HG03521 (cell line): ENCODE data around the gene SLC35G6.

ENCODE experiments used
- ATAC-seq: cut with Tn5 transposase; IDR thresholded peaks from one replicate; pipeline ENCODE4 v1.9.1; 2021; ENCODE audit warnings: mild to moderate bottlenecking, moderate library complexity; ENCODE audit not compliant: unreplicated experiment

SLC35G6 gene

GRCh38 chr17:7499161-7499560 lies 17.9 kb downstream of the SLC35G6 start:
- no peak for ATAC-seq

GRCh38 chr17:7501729-7502128 lies 20.5 kb downstream of the SLC35G6 start:
- no peak for ATAC-seq

- ATAC-seq = no peak
These were observed 21.1 kb downstream of the SLC35G6 start for GRCh38 chr17:7502171-7502847.

- ATAC-seq = no peak
These were observed 21.7 kb downstream of the SLC35G6 start for GRCh38 chr17:7502987-7503386.

GRCh38 chr17:7503521-7503920 lies 22.3 kb downstream of the SLC35G6 start:
- no peak for ATAC-seq

GRCh38 chr17:7508145-7508544 lies 26.9 kb downstream of the SLC35G6 start:
- ATAC-seq = no peak

- no peak for ATAC-seq
These were observed 27.6 kb downstream of the SLC35G6 start for GRCh38 chr17:7508846-7509245.

- no peak for ATAC-seq
These were observed 28.7 kb downstream of the SLC35G6 start for GRCh38 chr17:7509937-7510336.

- no peak for ATAC-seq
These were observed 29.9 kb downstream of the SLC35G6 start for GRCh38 chr17:7511108-7511507.

- ATAC-seq = no peak
These were observed 30.9 kb downstream of the SLC35G6 start for GRCh38 chr17:7512105-7512504.

- ATAC-seq = no peak
These were observed 31.7 kb downstream of the SLC35G6 start for GRCh38 chr17:7512824-7513540.

- ATAC-seq = no peak
These were observed 32.7 kb downstream of the SLC35G6 start for GRCh38 chr17:7513850-7514419.

- ATAC-seq = no peak
These were observed 34.8 kb downstream of the SLC35G6 start for GRCh38 chr17:7515911-7516610.

- no peak for ATAC-seq
These were observed 41.8 kb downstream of the SLC35G6 start for GRCh38 chr17:7523033-7523432.

GRCh38 chr17:7528842-7529241 lies 47.6 kb downstream of the SLC35G6 start:
- ATAC-seq = no peak

GRCh38 chr17:7530023-7530900 lies 49.0 kb downstream of the SLC35G6 start:
- ATAC-seq = no peak
